CD8-positive, alpha-beta memory T cell (primary cell): ENCODE data around the gene RCAN2. TPM values are rescaled to one million over a fixed set of nuclear protein-coding genes. Genes with fewer than 3 reads are reported as not detected.

Experiments used
- CTCF ChIA-PET: fragments of 350-600 bp; sonication (Branson Sonifier 250); formaldehyde crosslinking; loops from one replicate; lab custom pipeline; 2021; ENCODE audit warnings: antibody characterized with exemption; lab: Charles Lee
- POLR2A ChIA-PET: fragments of 350-600 bp; sonication (Branson Sonifier 250); formaldehyde crosslinking; loops from one replicate; lab custom pipeline; 2021; ENCODE audit warnings: antibody characterized with exemption; lab: Charles Lee
- DNase-seq, 5 donors: peaks; one replicate each; pipeline versions ENCODE4 v3.0.0 to v3.0.0-alpha.2; 2020 to 2022; ENCODE audit warnings: mixed read lengths in 1 of 5
- H3K27ac ChIP-seq: one replicate; pipeline ENCODE4 v1.7.0; 2013; ENCODE audit warnings: low read depth, mild to moderate bottlenecking, low read length, moderate library complexity
- H3K27me3 ChIP-seq: 2 replicates; pipeline ENCODE4 v1.7.0; 2013; ENCODE audit warnings: low read length, mild to moderate bottlenecking; ENCODE audit not compliant: insufficient read depth, poor library complexity, severe bottlenecking
- H3K36me3 ChIP-seq: 2 replicates; pipeline ENCODE4 v1.7.0; 2013; ENCODE audit warnings: mild to moderate bottlenecking, low read length, moderate library complexity; ENCODE audit not compliant: insufficient read depth
- H3K4me1 ChIP-seq: 2 replicates; pipeline ENCODE4 v1.7.0; 2013; ENCODE audit warnings: mild to moderate bottlenecking, low read length, moderate library complexity; ENCODE audit not compliant: insufficient read depth
- H3K4me3 ChIP-seq: 2 replicates; pipeline ENCODE4 v1.7.0; 2013; ENCODE audit warnings: mild to moderate bottlenecking, low read length
- H3K9me3 ChIP-seq: 2 replicates; pipeline ENCODE4 v1.7.0; 2013; ENCODE audit warnings: mild to moderate bottlenecking, low read length
- H3K27ac Mint-ChIP-seq, 8 donors: one replicate each; pipeline ENCODE4 v1.8.0; 2020 to 2021; ENCODE audit warnings: mixed read lengths in 8 of 8, mild to moderate bottlenecking in 6 of 8, inconsistent platforms in 3 of 8, moderate library complexity in 3 of 8
- H3K27me3 Mint-ChIP-seq, 2 donors: one replicate each; pipeline ENCODE4 v1.8.0; 2020 to 2021; ENCODE audit warnings: mixed read lengths in 2 of 2, mild to moderate bottlenecking in 1 of 2, moderate library complexity in 1 of 2
- H3K36me3 Mint-ChIP-seq, 3 donors: one replicate each; pipeline ENCODE4 v1.8.0; 2020 to 2021; ENCODE audit warnings: mixed read lengths in 3 of 3, inconsistent platforms in 1 of 3, mild to moderate bottlenecking in 1 of 3
- H3K4me1 Mint-ChIP-seq, 3 donors: one replicate each; pipeline ENCODE4 v1.8.0; 2020 to 2021; ENCODE audit warnings: mixed read lengths in 3 of 3, inconsistent platforms in 1 of 3, mild to moderate bottlenecking in 1 of 3
- H3K4me3 Mint-ChIP-seq, 7 donors: one replicate each; pipeline ENCODE4 v1.8.0; 2020 to 2021; ENCODE audit warnings: mixed read lengths in 7 of 7, mild to moderate bottlenecking in 6 of 7, moderate library complexity in 4 of 7, inconsistent platforms in 2 of 7
- H3K9me3 Mint-ChIP-seq, 5 donors: one replicate each; pipeline ENCODE4 v1.8.0; 2020 to 2022; ENCODE audit warnings: mixed read lengths in 5 of 5, mild to moderate bottlenecking in 3 of 5, moderate library complexity in 2 of 5, inconsistent platforms in 1 of 5
- polyA plus RNA-seq: library from polyadenylated mRNA; unstranded; fragments of 300-500 nt; fragmentation: Illumina TruSeq; gene quantifications from one replicate; pipeline ENCODE4 v1.2.3, GENCODE V29; 2021
- total RNA-seq, 2 experiments: library from RNA; stranded (reverse); gene quantifications; one replicate each; pipeline ENCODE4 v1.2.3, GENCODE V29; 2021

Gene RCAN2
- total and polyA plus RNA-seq, 3 experiments from 2014 or later: 0.48 to 0.82 (median 0.49) TPM

- no peak overlapping the region for H3K4me3 ChIP-seq
- Mint-ChIP-seq H3K4me1 (no peaks in the 10 kb centered on the region), H3K36me3 (no peaks in the 10 kb centered on the region), H3K27me3 (peaks cover 5 to 20% of the 10 kb centered on the region in 2 donors), H3K4me3 (no peak overlapping the region), H3K9me3 (peaks cover 0 to 2% (median 0%) of the 10 kb centered on the region in 5 donors), H3K27ac (no peak overlapping the region)
- no peak for DNase-seq
- no peaks in the 10 kb centered on the region for H3K4me1 ChIP-seq
- no peaks in the 10 kb centered on the region for H3K36me3 ChIP-seq
- H3K27me3 ChIP-seq: no peaks in the 10 kb centered on the region
- ChIA-PET POLR2A (no interaction called here), CTCF (no interaction called here)
- no peaks in the 10 kb centered on the region for H3K9me3 ChIP-seq
- H3K27ac ChIP-seq: no peak overlapping the region
These were observed 30.3 kb upstream of the RCAN2 start for GRCh38 chr6:46521464-46521971.

GRCh38 chr6:46517202-46517601 lies 26.0 kb upstream of the RCAN2 start:
- Mint-ChIP-seq H3K9me3 (no peaks in the 10 kb centered on the region), H3K36me3 (no peaks in the 10 kb centered on the region), H3K4me1 (no peaks in the 10 kb centered on the region), H3K27me3 (peaks cover 4 to 7% of the 10 kb centered on the region in 2 donors), H3K4me3 (no peak overlapping the region), H3K27ac (no peak overlapping the region)
- Histone ChIP-seq H3K4me1 (no peaks in the 10 kb centered on the region), H3K36me3 (no peaks in the 10 kb centered on the region), H3K9me3 (no peaks in the 10 kb centered on the region), H3K27me3 (no peaks in the 10 kb centered on the region), H3K4me3 (no peak overlapping the region), H3K27ac (no peak overlapping the region)
- DNase-seq: no peak
- POLR2A ChIA-PET: interaction anchor here (0.7 kb wide), 1 partner anchor 419 kb away, joined by 13 read pairs; no protein-coding TSS in a partner anchor
- CTCF ChIA-PET: no interaction called here

- Histone ChIP-seq H3K9me3 (no peaks in the 10 kb centered on the region), H3K27me3 (no peaks in the 10 kb centered on the region), H3K36me3 (no peaks in the 10 kb centered on the region), H3K27ac (no peak overlapping the region), H3K4me1 (no peaks in the 10 kb centered on the region), H3K4me3 (no peak overlapping the region)
- no peak overlapping the region for H3K27ac Mint-ChIP-seq
- POLR2A ChIA-PET: no interaction called here
- DNase-seq: no peak
- H3K27me3 Mint-ChIP-seq: peaks cover 4 to 12% of the 10 kb centered on the region in 2 donors
- H3K9me3 Mint-ChIP-seq: no peaks in the 10 kb centered on the region
- CTCF ChIA-PET: no interaction called here
- H3K4me1 Mint-ChIP-seq: no peaks in the 10 kb centered on the region
- H3K36me3 Mint-ChIP-seq: no peaks in the 10 kb centered on the region
- no peak overlapping the region for H3K4me3 Mint-ChIP-seq
These were observed 22.3 kb upstream of the RCAN2 start for GRCh38 chr6:46513533-46513932.

GRCh38 chr6:46511320-46511719 lies 20.1 kb upstream of the RCAN2 start:
- Histone ChIP-seq H3K27ac (no peak overlapping the region), H3K4me3 (no peak overlapping the region), H3K27me3 (no peaks in the 10 kb centered on the region), H3K36me3 (no peaks in the 10 kb centered on the region), H3K9me3 (no peaks in the 10 kb centered on the region), H3K4me1 (no peaks in the 10 kb centered on the region)
- Mint-ChIP-seq H3K4me3 (no peak overlapping the region), H3K27me3 (peaks cover 8% of the 10 kb centered on the region in 2 donors), H3K9me3 (no peaks in the 10 kb centered on the region), H3K36me3 (no peaks in the 10 kb centered on the region), H3K4me1 (no peaks in the 10 kb centered on the region), H3K27ac (no peak overlapping the region)
- POLR2A ChIA-PET: no interaction called here
- CTCF ChIA-PET: no interaction called here
- DNase-seq: no peak

GRCh38 chr6:46510651-46511050 lies 19.4 kb upstream of the RCAN2 start:
- POLR2A ChIA-PET: no interaction called here
- Histone ChIP-seq H3K4me1 (no peaks in the 10 kb centered on the region), H3K9me3 (no peaks in the 10 kb centered on the region), H3K27ac (no peak overlapping the region), H3K27me3 (no peaks in the 10 kb centered on the region), H3K4me3 (no peak overlapping the region), H3K36me3 (no peaks in the 10 kb centered on the region)
- CTCF ChIA-PET: no interaction called here
- H3K27me3 Mint-ChIP-seq: peaks cover 6 to 9% of the 10 kb centered on the region in 2 donors
- no peak overlapping the region for H3K4me3 Mint-ChIP-seq
- H3K9me3 Mint-ChIP-seq: no peaks in the 10 kb centered on the region
- H3K4me1 Mint-ChIP-seq: no peaks in the 10 kb centered on the region
- DNase-seq: no peak
- H3K36me3 Mint-ChIP-seq: no peaks in the 10 kb centered on the region
- no peak overlapping the region for H3K27ac Mint-ChIP-seq

- Mint-ChIP-seq H3K27me3 (peaks cover 6 to 14% of the 10 kb centered on the region in 2 donors), H3K27ac (no peak overlapping the region), H3K4me1 (no peaks in the 10 kb centered on the region), H3K9me3 (no peaks in the 10 kb centered on the region), H3K4me3 (no peak overlapping the region), H3K36me3 (no peaks in the 10 kb centered on the region)
- Histone ChIP-seq H3K27ac (no peak overlapping the region), H3K36me3 (no peaks in the 10 kb centered on the region), H3K27me3 (no peaks in the 10 kb centered on the region), H3K4me1 (no peaks in the 10 kb centered on the region), H3K9me3 (no peaks in the 10 kb centered on the region), H3K4me3 (no peak overlapping the region)
- DNase-seq: no peak
- ChIA-PET POLR2A (no interaction called here), CTCF (no interaction called here)
These were observed 18.8 kb upstream of the RCAN2 start for GRCh38 chr6:46509981-46510510.

- no peak overlapping the region for H3K27ac ChIP-seq
- no peaks in the 10 kb centered on the region for H3K9me3 Mint-ChIP-seq
- no peaks in the 10 kb centered on the region for H3K4me1 ChIP-seq
- CTCF ChIA-PET: no interaction called here
- POLR2A ChIA-PET: no interaction called here
- peaks cover 6 to 14% of the 10 kb centered on the region in 2 donors for H3K27me3 Mint-ChIP-seq
- H3K9me3 ChIP-seq: no peaks in the 10 kb centered on the region
- H3K4me1 Mint-ChIP-seq: no peaks in the 10 kb centered on the region
- H3K27me3 ChIP-seq: no peaks in the 10 kb centered on the region
- H3K36me3 Mint-ChIP-seq: no peaks in the 10 kb centered on the region
- H3K36me3 ChIP-seq: no peaks in the 10 kb centered on the region
- no peak overlapping the region for H3K4me3 Mint-ChIP-seq
- H3K4me3 ChIP-seq: no peak overlapping the region
- DNase-seq: no peak
- no peak overlapping the region for H3K27ac Mint-ChIP-seq
These were observed 17.8 kb upstream of the RCAN2 start for GRCh38 chr6:46509063-46509462.

- H3K27ac ChIP-seq: no peak overlapping the region
- H3K36me3 Mint-ChIP-seq: no peaks in the 10 kb centered on the region
- H3K9me3 Mint-ChIP-seq: no peaks in the 10 kb centered on the region
- POLR2A ChIA-PET: no interaction called here
- no peaks in the 10 kb centered on the region for H3K9me3 ChIP-seq
- CTCF ChIA-PET: no interaction called here
- no peak for DNase-seq
- no peaks in the 10 kb centered on the region for H3K4me1 Mint-ChIP-seq
- H3K36me3 ChIP-seq: no peaks in the 10 kb centered on the region
- no peak overlapping the region for H3K4me3 Mint-ChIP-seq
- no peak overlapping the region for H3K4me3 ChIP-seq
- no peaks in the 10 kb centered on the region for H3K27me3 ChIP-seq
- H3K27ac Mint-ChIP-seq: no peak overlapping the region
- peaks cover 4 to 14% of the 10 kb centered on the region in 2 donors for H3K27me3 Mint-ChIP-seq
- no peaks in the 10 kb centered on the region for H3K4me1 ChIP-seq
These were observed 16.2 kb upstream of the RCAN2 start for GRCh38 chr6:46507426-46507825.
